Measurements from ENCODE around the gene BRIP1. TPM values are rescaled to one million over a fixed set of nuclear protein-coding genes. Genes with fewer than 3 reads are reported as not detected.

The BRIP1 gene
- total RNA-seq, 1 donor from 2014 or later, result 5.2 TPM

- no peak for TF ChIP-seq CTCF (IDR thresholded peaks at IDR 0.05; ENCODE audit: insufficient read depth, low read length, poor library complexity, severe bottlenecking)
- H3K36me3 ChIP-seq (ENCODE audit: control insufficient read depth, insufficient read depth, low read length), result no peaks in the 10 kb centered on the region
- no peaks in the 10 kb centered on the region for H3K27me3 ChIP-seq (ENCODE audit: control insufficient read depth, insufficient read depth, low read length)
- DNase-seq (ENCODE audit: low read depth), result no peak
- H3K4me3 ChIP-seq (ENCODE audit: low read depth, low read length), result no peak overlapping the region
These were observed 225.2 kb downstream of the BRIP1 start for GRCh38 chr17:61638087-61638486.

GRCh38 chr17:61635913-61636432 is 227.4 kb downstream of the BRIP1 start:
- H3K4me3 ChIP-seq (ENCODE audit: low read depth, low read length), result no peak overlapping the region
- peak; percentile 2 for DNase-seq (ENCODE audit: low read depth)

GRCh38 chr17:61634942-61635538 is 228.3 kb downstream of the BRIP1 start:
- no peak for DNase-seq (ENCODE audit: low read depth)
- H3K27me3 ChIP-seq (ENCODE audit: control insufficient read depth, insufficient read depth, low read length), result no peaks in the 10 kb centered on the region
- H3K36me3 ChIP-seq (ENCODE audit: control insufficient read depth, insufficient read depth, low read length), result no peaks in the 10 kb centered on the region
- no peak overlapping the region for H3K4me3 ChIP-seq (ENCODE audit: low read depth, low read length)
- TF ChIP-seq CTCF (IDR thresholded peaks at IDR 0.05; ENCODE audit: insufficient read depth, low read length, poor library complexity, severe bottlenecking), result no peak

More at GRCh38 chr17:61635913-61636432, 227.4 kb downstream of the BRIP1 start:
- H3K27me3 ChIP-seq (ENCODE audit: control insufficient read depth, insufficient read depth, low read length), result no peaks in the 10 kb centered on the region
- peak; percentile 73 for TF ChIP-seq CTCF (IDR thresholded peaks at IDR 0.05; ENCODE audit: insufficient read depth, low read length, poor library complexity, severe bottlenecking)
- no peaks in the 10 kb centered on the region for H3K36me3 ChIP-seq (ENCODE audit: control insufficient read depth, insufficient read depth, low read length)

GRCh38 chr17:61634011-61634539 is 229.3 kb downstream of the BRIP1 start:
- H3K27me3 ChIP-seq (ENCODE audit: control insufficient read depth, insufficient read depth, low read length), result no peaks in the 10 kb centered on the region
- no peaks in the 10 kb centered on the region for H3K36me3 ChIP-seq (ENCODE audit: control insufficient read depth, insufficient read depth, low read length)
- no peak overlapping the region for H3K4me3 ChIP-seq (ENCODE audit: low read depth, low read length)
- DNase-seq (ENCODE audit: low read depth), result no peak
- no peak for TF ChIP-seq CTCF (IDR thresholded peaks at IDR 0.05; ENCODE audit: insufficient read depth, low read length, poor library complexity, severe bottlenecking)

- TF ChIP-seq CTCF (IDR thresholded peaks at IDR 0.05; ENCODE audit: insufficient read depth, low read length, poor library complexity, severe bottlenecking), result no peak
- Histone ChIP-seq H3K36me3 (ENCODE audit: control insufficient read depth, insufficient read depth, low read length) (no peaks in the 10 kb centered on the region), H3K4me3 (ENCODE audit: low read depth, low read length) (no peak overlapping the region), H3K27me3 (ENCODE audit: control insufficient read depth, insufficient read depth, low read length) (no peaks in the 10 kb centered on the region)
- DNase-seq (ENCODE audit: low read depth), result no peak
These were observed 230.5 kb downstream of the BRIP1 start for GRCh38 chr17:61632826-61633225.

GRCh38 chr17:61631800-61632199 is 231.5 kb downstream of the BRIP1 start:
- no peak for TF ChIP-seq CTCF (IDR thresholded peaks at IDR 0.05; ENCODE audit: insufficient read depth, low read length, poor library complexity, severe bottlenecking)
- Histone ChIP-seq H3K27me3 (ENCODE audit: control insufficient read depth, insufficient read depth, low read length) (no peaks in the 10 kb centered on the region), H3K4me3 (ENCODE audit: low read depth, low read length) (no peak overlapping the region), H3K36me3 (ENCODE audit: control insufficient read depth, insufficient read depth, low read length) (no peaks in the 10 kb centered on the region)
- DNase-seq (ENCODE audit: low read depth), result no peak
